Loucy (cell line): ENCODE data around the gene FBP2.

Source experiments
- EZH2phosphoT487 ChIP-seq: fragments of 200-600 bp; IDR thresholded peaks from 2 replicates; pipeline ENCODE4 v1.6.1; 2018; ENCODE audit warnings: antibody characterized with exemption, mild to moderate bottlenecking, moderate library complexity, borderline replicate concordance
- TF ChIP-seq, protein P1 (sequence below): fragments of 200-600 bp; sonication (generic); conservative IDR thresholded peaks from 2 replicates; pipeline ENCODE4 v1.5.1; 2014; ENCODE audit warnings: mild to moderate bottlenecking, antibody characterized with exemption, low read length

DNA sequence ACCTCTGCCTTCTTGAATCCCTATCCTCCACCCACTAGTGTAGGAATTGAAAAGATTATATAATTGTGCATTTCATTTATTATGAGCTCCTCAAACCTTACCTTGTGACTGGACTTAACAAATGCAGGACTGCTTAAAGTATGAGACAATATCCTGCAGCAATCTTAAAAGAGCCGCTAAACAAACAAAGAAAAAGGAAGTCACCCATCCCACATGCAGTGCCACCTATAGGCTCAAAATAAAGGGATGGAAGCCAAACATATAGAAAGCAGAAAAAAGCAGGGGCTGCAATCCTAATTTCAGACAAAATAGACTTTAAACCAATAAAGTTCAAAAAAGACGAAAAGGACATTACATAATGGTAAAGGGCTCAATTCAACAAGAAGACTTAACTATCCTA, 30.1 kb downstream of the FBP2 start:
- TF ChIP-seq, protein P1, sequence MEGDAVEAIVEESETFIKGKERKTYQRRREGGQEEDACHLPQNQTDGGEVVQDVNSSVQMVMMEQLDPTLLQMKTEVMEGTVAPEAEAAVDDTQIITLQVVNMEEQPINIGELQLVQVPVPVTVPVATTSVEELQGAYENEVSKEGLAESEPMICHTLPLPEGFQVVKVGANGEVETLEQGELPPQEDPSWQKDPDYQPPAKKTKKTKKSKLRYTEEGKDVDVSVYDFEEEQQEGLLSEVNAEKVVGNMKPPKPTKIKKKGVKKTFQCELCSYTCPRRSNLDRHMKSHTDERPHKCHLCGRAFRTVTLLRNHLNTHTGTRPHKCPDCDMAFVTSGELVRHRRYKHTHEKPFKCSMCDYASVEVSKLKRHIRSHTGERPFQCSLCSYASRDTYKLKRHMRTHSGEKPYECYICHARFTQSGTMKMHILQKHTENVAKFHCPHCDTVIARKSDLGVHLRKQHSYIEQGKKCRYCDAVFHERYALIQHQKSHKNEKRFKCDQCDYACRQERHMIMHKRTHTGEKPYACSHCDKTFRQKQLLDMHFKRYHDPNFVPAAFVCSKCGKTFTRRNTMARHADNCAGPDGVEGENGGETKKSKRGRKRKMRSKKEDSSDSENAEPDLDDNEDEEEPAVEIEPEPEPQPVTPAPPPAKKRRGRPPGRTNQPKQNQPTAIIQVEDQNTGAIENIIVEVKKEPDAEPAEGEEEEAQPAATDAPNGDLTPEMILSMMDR: peak; percentile 42; the same call in 1 of the 2 replicates
- no peak for TF ChIP-seq EZH2phosphoT487
